IMR-90 (cell line): ENCODE results near the gene NME1. TPM values are rescaled to one million over a fixed set of nuclear protein-coding genes. Genes with fewer than 3 reads are reported as not detected.

Source experiments
- ATAC-seq: fragments of 200-7000 bp; cut with Tn5 transposase; 2 replicates; pipeline ENCODE4 v1.9.1; 2020; ENCODE audit warnings: low read depth, mild to moderate bottlenecking, moderate library complexity
- BruUV-seq: library from RNA; stranded (reverse); fragments of 400-500 nt; replicated peaks from 2 replicates; lab custom pipeline; 2021; lab: Mats Ljungman, UMichigan
- CTCF ChIA-PET: fragments of 300-600 bp; formaldehyde crosslinking; extraction: SDS; loops from one replicate; lab custom pipeline; 2021; ENCODE audit warnings: antibody characterized with exemption; lab: Yijun Ruan, JAX
- POLR2A ChIA-PET: fragments of 300-600 bp; sonication (Branson Sonifier 250); formaldehyde crosslinking; loops from one replicate; lab custom pipeline; 2022; ENCODE audit warnings: antibody characterized with exemption; ENCODE audit not compliant: unreplicated experiment; lab: Charles Lee
- DNase-seq: peaks from one replicate; pipeline ENCODE4 v3.0.0; 2013
- H2AFZ ChIP-seq: replicated peaks from 2 replicates; pipeline ENCODE3; 2013; ENCODE audit warnings: low read length, mild to moderate bottlenecking; ENCODE audit not compliant: poor library complexity
- H2AK5ac ChIP-seq: 2 replicates; pipeline ENCODE4 v1.6.1; 2013; ENCODE audit warnings: low read depth, low read length, inconsistent platforms
- H2AK9ac ChIP-seq: replicated peaks from 2 replicates; pipeline ENCODE3; 2013; ENCODE audit warnings: mild to moderate bottlenecking, low read depth, low read length, moderate library complexity; ENCODE audit not compliant: poor library complexity
- H2BK120ac ChIP-seq: 2 replicates; pipeline ENCODE4 v1.6.1; 2013; ENCODE audit warnings: low read depth, low read length, inconsistent platforms
- H2BK15ac ChIP-seq: 3 replicates; pipeline ENCODE4 v1.6.1; 2013; ENCODE audit warnings: low read depth, low read length, inconsistent platforms
- H2BK20ac ChIP-seq: 2 replicates; pipeline ENCODE4 v1.6.1; 2013; ENCODE audit warnings: low read depth, mild to moderate bottlenecking, inconsistent platforms, low read length, moderate library complexity
- H2BK5ac ChIP-seq: 2 replicates; pipeline ENCODE4 v1.6.1; 2013; ENCODE audit warnings: mild to moderate bottlenecking, low read depth, low read length, inconsistent platforms; ENCODE audit not compliant: poor library complexity, severe bottlenecking
- H3K14ac ChIP-seq: replicated peaks from 2 replicates; pipeline ENCODE4 v1.6.1; 2013; ENCODE audit warnings: low read depth, low read length, inconsistent platforms
- H3K18ac ChIP-seq: 2 replicates; pipeline ENCODE4 v1.6.1; 2013; ENCODE audit warnings: low read depth, low read length, control low read depth
- H3K23ac ChIP-seq: 2 replicates; pipeline ENCODE4 v1.6.1; 2013; ENCODE audit warnings: low read depth, low read length, inconsistent platforms
- H3K27ac ChIP-seq: 2 replicates; pipeline ENCODE4 v1.5.1; 2013; ENCODE audit warnings: mild to moderate bottlenecking, control low read depth, low read length; ENCODE audit not compliant: insufficient read depth
- H3K27me3 ChIP-seq: 2 replicates; pipeline ENCODE4 v1.6.1; 2013; ENCODE audit warnings: low read length; ENCODE audit not compliant: control insufficient read depth, insufficient read depth
- H3K36me3 ChIP-seq: 2 replicates; pipeline ENCODE4 v1.6.1; 2013; ENCODE audit warnings: low read length, mixed read lengths; ENCODE audit not compliant: control insufficient read depth, insufficient read depth
- H3K4ac ChIP-seq: 2 replicates; pipeline ENCODE4 v1.6.1; 2013; ENCODE audit warnings: low read depth, low read length, inconsistent platforms
- H3K4me1 ChIP-seq: 2 replicates; pipeline ENCODE4 v1.6.1; 2013; ENCODE audit warnings: low read length, mixed read lengths; ENCODE audit not compliant: control insufficient read depth, insufficient read depth
- H3K4me2 ChIP-seq: 2 replicates; pipeline ENCODE4 v1.6.1; 2013; ENCODE audit warnings: low read depth, mild to moderate bottlenecking, control low read depth, low read length, moderate library complexity
- H3K4me3 ChIP-seq: 2 replicates; pipeline ENCODE4 v1.5.1; 2013; ENCODE audit warnings: low read depth, mild to moderate bottlenecking, control low read depth, low read length, moderate library complexity; ENCODE audit not compliant: insufficient read depth
- H3K56ac ChIP-seq: 2 replicates; pipeline ENCODE4 v1.6.1; 2013; ENCODE audit warnings: low read length, inconsistent platforms; ENCODE audit not compliant: insufficient read depth; ENCODE audit errors: extremely low read depth
- H3K79me1 ChIP-seq, 2 experiments: 2 replicates each; pipeline ENCODE4 v1.6.1; 2013; ENCODE audit warnings: low read length in 2 of 2, inconsistent platforms in 1 of 2, low read depth in 1 of 2
- H3K9ac ChIP-seq: 2 replicates; pipeline ENCODE4 v1.6.1; 2013; ENCODE audit warnings: low read depth, low read length, control low read depth
- H3K9me1 ChIP-seq: 2 replicates; pipeline ENCODE4 v1.6.1; 2013; ENCODE audit warnings: low read length, inconsistent platforms; ENCODE audit not compliant: insufficient read depth
- H3K9me3 ChIP-seq: 2 replicates; pipeline ENCODE4 v1.6.1; 2013; ENCODE audit warnings: low read length; ENCODE audit not compliant: control insufficient read depth, insufficient read depth
- H4K20me1 ChIP-seq: 2 replicates; pipeline ENCODE4 v1.6.1; 2013; ENCODE audit warnings: low read length, inconsistent platforms; ENCODE audit not compliant: insufficient read depth
- H4K5ac ChIP-seq: 2 replicates; pipeline ENCODE4 v1.6.1; 2013; ENCODE audit warnings: mild to moderate bottlenecking, low read depth, low read length, control low read depth
- H4K8ac ChIP-seq, 2 experiments: 2 replicates each; pipeline ENCODE4 v1.6.1; 2013; ENCODE audit warnings: low read depth in 2 of 2, low read length in 2 of 2, control low read depth in 1 of 2, inconsistent platforms in 1 of 2
- H4K91ac ChIP-seq: 2 replicates; pipeline ENCODE4 v1.6.1; 2013; ENCODE audit warnings: low read depth, low read length, inconsistent platforms; ENCODE audit not compliant: insufficient read depth
- CHD1 ChIP-seq: IDR thresholded peaks from 2 replicates; pipeline ENCODE4 v1.6.1; 2012; ENCODE audit warnings: low read depth, low read length, improper control_type of control experiment
- CTCF ChIP-seq: conservative IDR thresholded peaks from 2 replicates; pipeline ENCODE4 v1.5.1; 2012; ENCODE audit warnings: mild to moderate bottlenecking, low read depth, low read length, improper control_type of control experiment
- ELK1 ChIP-seq: fragments of 150-350 bp; IDR thresholded peaks from 2 replicates; pipeline ENCODE4 v1.6.1; 2016; ENCODE audit warnings: low read depth, mild to moderate bottlenecking, low read length, moderate library complexity, borderline replicate concordance
- FOS ChIP-seq: fragments of 150-350 bp; IDR thresholded peaks from 2 replicates; pipeline ENCODE4 v1.6.1; 2016; ENCODE audit warnings: low read depth, low read length
- MAZ ChIP-seq: IDR thresholded peaks from 2 replicates; pipeline ENCODE4 v1.6.1; 2012; ENCODE audit warnings: low read depth, mild to moderate bottlenecking, low read length, improper control_type of control experiment, moderate library complexity, borderline replicate concordance
- MXI1 ChIP-seq: IDR thresholded peaks from 2 replicates; pipeline ENCODE4 v1.6.1; 2012; ENCODE audit warnings: low read depth, mild to moderate bottlenecking, low read length, moderate library complexity, borderline replicate concordance
- NFE2L2 ChIP-seq: fragments of 150-350 bp; IDR thresholded peaks from 2 replicates; pipeline ENCODE4 v1.6.1; 2016; ENCODE audit warnings: low read depth, mild to moderate bottlenecking, low read length
- POLR2A ChIP-seq: IDR thresholded peaks from 2 replicates; pipeline ENCODE4 v1.6.1; 2012; ENCODE audit warnings: mild to moderate bottlenecking, low read depth, low read length
- RAD21 ChIP-seq: IDR thresholded peaks from 2 replicates; pipeline ENCODE4 v1.6.1; 2012; ENCODE audit warnings: low read length, improper control_type of control experiment
- RCOR1 ChIP-seq: IDR thresholded peaks from 2 replicates; pipeline ENCODE4 v1.6.1; 2012; ENCODE audit warnings: mild to moderate bottlenecking, low read length, improper control_type of control experiment; ENCODE audit not compliant: insufficient replicate concordance
- RFX5 ChIP-seq: IDR thresholded peaks from 2 replicates; pipeline ENCODE4 v1.8.0; 2012; ENCODE audit warnings: low read depth, mild to moderate bottlenecking, low read length, moderate library complexity
- SMC3 ChIP-seq: fragments of 150-350 bp; IDR thresholded peaks from 2 replicates; pipeline ENCODE4 v1.6.1; 2016; ENCODE audit warnings: low read depth, mild to moderate bottlenecking, antibody characterized with exemption, low read length, moderate library complexity
- WGBS, 2 experiments: methylation state at CpG; one replicate each; pipeline versions ENCODE4 v1.1.5 to v1.1.7; 2013; ENCODE audit warnings: missing lambda C conversion rate in 2 of 2; ENCODE audit not compliant: insufficient read length in 1 of 2; ENCODE audit errors: extremely low coverage in 2 of 2; 5-methylcytosine and 5-hydroxymethylcytosine counted together
- dilution Hi-C: fragments of 300-500 bp; cut with HindIII; formaldehyde crosslinking; loops from one replicate; pipeline ENCODE4 v1.14.3; 2018; ENCODE audit warnings: low sequenced_read_pairs; ENCODE audit not compliant: unreplicated experiment
- in situ Hi-C: fragments of 300-500 bp; cut with MboI; formaldehyde crosslinking; loops from 3 replicates; pipeline ENCODE4 v1.14.3; 2019; ENCODE audit warnings: low sequenced_read_pairs, inconsistent platforms, mixed read lengths
- intact Hi-C: fragments of 100-400 bp; cut with micrococcal nuclease; formaldehyde crosslinking; loops from 2 replicates; pipeline ENCODE4 v1.10.0; 2022
- polyA plus RNA-seq, 3 experiments: library from polyadenylated mRNA; depleted of rRNA; stranded (reverse); fragments of >200 nt; gene quantifications; 2 replicates each; pipeline ENCODE4 v1.2.3, GENCODE V29; 2012; ENCODE audit warnings: low replicate concordance in 1 of 3
- total RNA-seq: library from RNA; depleted of rRNA; stranded (reverse); fragments of >200 nt; gene quantifications from 2 replicates; pipeline ENCODE4 v1.2.3, GENCODE V29; 2012

Gene NME1
- total and polyA plus RNA-seq, 2 of the 4 experiments (the other 2 are of a cell fraction), result 311 to 312 TPM

- H2BK5ac ChIP-seq, result peak overlapping the region; percentile 71
- H3K4me3 ChIP-seq, result peak overlapping the region; percentile 87
- H3K4ac ChIP-seq, result peak overlapping the region; percentile 97
- H3K14ac ChIP-seq, result peak overlapping the region; percentile 99
- peak overlapping the region; percentile 94 for H2AK5ac ChIP-seq
- TSS peak; percentile 43 for BruUV-seq
- H4K91ac ChIP-seq, result peak overlapping the region; percentile 90
- H3K9me1 ChIP-seq, result peaks cover 13% of the 10 kb centered on the region; the same call in 1 of the 2 replicates
- ChIA-PET POLR2A (no interaction called here), CTCF (no interaction called here)
- intact Hi-C loops (loop anchor here (2.0 to 5.0 kb wide), 2 partner anchors 94 to 370 kb away; partner anchors contain the start of genes MBTD1 and UTP18), in situ Hi-C loops (no loop called here), dilution Hi-C loops (no loop called here)
- no peaks in the 10 kb centered on the region for H3K9me3 ChIP-seq
- peak overlapping the region; percentile 92 for H3K4me2 ChIP-seq
- DNase-seq, result peak; percentile 19
- H3K36me3 ChIP-seq, result peaks cover 33% of the 10 kb centered on the region
- H4K8ac ChIP-seq, result peak overlapping the region; percentile 95 to 97
- peak overlapping the region; percentile 19; the same call in 1 of the 2 replicates for H2BK120ac ChIP-seq
- H3K4me1 ChIP-seq, result peaks cover 8% of the 10 kb centered on the region; the same call in 1 of the 2 replicates
- H3K27me3 ChIP-seq, result no peaks in the 10 kb centered on the region
- TF ChIP-seq POLR2A, result no peak
- TF ChIP-seq CTCF, result peak; percentile 68
- no peak for TF ChIP-seq CHD1
- no peak for TF ChIP-seq ELK1
- TF ChIP-seq MAZ, result no peak
- TF ChIP-seq RFX5, result no peak
- TF ChIP-seq FOS, result no peak
- peak; percentile 41 for TF ChIP-seq RAD21
- TF ChIP-seq MXI1, result no peak
- no peak for TF ChIP-seq RCOR1
- TF ChIP-seq SMC3, result peak; percentile 35; the same call in 1 of the 2 replicates
- TF ChIP-seq NFE2L2, result no peak
- H3K9ac ChIP-seq, result peak overlapping the region; percentile 88
- peak overlapping the region; percentile 82; the same call in 1 of the 2 replicates for H3K56ac ChIP-seq
- ATAC-seq, result peak; percentile 43
- no peak overlapping the region for H2BK20ac ChIP-seq
- no peak overlapping the region; the same call in 2 of the 3 replicates for H2BK15ac ChIP-seq
- peaks cover 27 to 47% of the 10 kb centered on the region in 2 experiments for H3K79me1 ChIP-seq
- peaks cover 19% of the 10 kb centered on the region for H4K20me1 ChIP-seq
- no peak overlapping the region for H4K5ac ChIP-seq
- 1% methylated on average over 14 of the region's 42 CpGs; no CpG with 5 or more reads in 1 of the 2 experiments for WGBS, 2 experiments
- H3K27ac ChIP-seq, result peak overlapping the region; percentile 87
- peak overlapping the region; percentile 97 for H3K23ac ChIP-seq
- no peak overlapping the region for H3K18ac ChIP-seq
- peak overlapping the region; percentile 99 for H2AK9ac ChIP-seq
- H2AFZ ChIP-seq, result peak overlapping the region; percentile 99
Measured at GRCh38 chr17:51166987-51167931, 13.9 kb downstream of the NME1 start.
